ENCODE measurements around the gene PTPN12.
"Not testable (repeated sequence)": the region's sequence is repeated elsewhere in the genome, so short reads cannot be mapped to it uniquely, and the experiment has no call there.

GRCh38 chr7:77534046-77534445 is 3.0 kb upstream of the PTPN12 start:
- TF ChIP-seq CTCF, EZH2 (IDR thresholded peaks at IDR 0.05): not testable (repeated sequence)

All from neural progenitor cell (in vitro differentiated cells).